ENCODE measurements around the gene AUTS2.
"Not testable (repeated sequence)": the region's sequence is repeated elsewhere in the genome, so short reads cannot be mapped to it uniquely, and the experiment has no call there.

AUTS2 gene

GRCh38 chr7:70343519-70343918, 745.2 kb downstream of the AUTS2 start:
- DNase-seq: no peak

GRCh38 chr7:70344726-70345125, 746.5 kb downstream of the AUTS2 start:
- no peak for DNase-seq

GRCh38 chr7:70346844-70347462, 748.7 kb downstream of the AUTS2 start:
- DNase-seq: no peak

- DNase-seq: no peak
Observed at GRCh38 chr7:70347463-70348254, 749.4 kb downstream of the AUTS2 start.

GRCh38 chr7:70349031-70349430, 750.8 kb downstream of the AUTS2 start:
- no peak for DNase-seq

- DNase-seq: no peak
Observed at GRCh38 chr7:70349819-70350218, 751.5 kb downstream of the AUTS2 start.

GRCh38 chr7:70352088-70352487, 753.8 kb downstream of the AUTS2 start:
- no peak for DNase-seq

GRCh38 chr7:70352906-70353305, 754.6 kb downstream of the AUTS2 start:
- no peak for DNase-seq

GRCh38 chr7:70353330-70353945, 755.2 kb downstream of the AUTS2 start:
- no peak for DNase-seq

GRCh38 chr7:70353946-70354335, 755.7 kb downstream of the AUTS2 start:
- no peak for DNase-seq

- DNase-seq: no peak
Observed at GRCh38 chr7:70354409-70355169, 756.3 kb downstream of the AUTS2 start.

- DNase-seq: no peak
Observed at GRCh38 chr7:70355198-70356020, 757.1 kb downstream of the AUTS2 start.

- no peak for DNase-seq
Observed at GRCh38 chr7:70356085-70356786, 758.0 kb downstream of the AUTS2 start.

GRCh38 chr7:70356787-70357328, 758.6 kb downstream of the AUTS2 start:
- no peak for DNase-seq

- no peak for DNase-seq
Observed at GRCh38 chr7:70360557-70360956, 762.3 kb downstream of the AUTS2 start.

- DNase-seq: no peak
Observed at GRCh38 chr7:70361821-70362220, 763.5 kb downstream of the AUTS2 start.

GRCh38 chr7:70364393-70364792, 766.1 kb downstream of the AUTS2 start:
- DNase-seq: not testable (repeated sequence)

GRCh38 chr7:70371652-70372051, 773.4 kb downstream of the AUTS2 start:
- DNase-seq: no peak

GRCh38 chr7:70372768-70373515, 774.7 kb downstream of the AUTS2 start:
- DNase-seq: no peak

- DNase-seq: no peak
Observed at GRCh38 chr7:70374772-70375533, 776.7 kb downstream of the AUTS2 start.
